ENCODE measurements around the gene ZNF609.
"Not testable (repeated sequence)": the region's sequence is repeated elsewhere in the genome, so short reads cannot be mapped to it uniquely, and the experiment has no call there.

Gene ZNF609

DNA sequence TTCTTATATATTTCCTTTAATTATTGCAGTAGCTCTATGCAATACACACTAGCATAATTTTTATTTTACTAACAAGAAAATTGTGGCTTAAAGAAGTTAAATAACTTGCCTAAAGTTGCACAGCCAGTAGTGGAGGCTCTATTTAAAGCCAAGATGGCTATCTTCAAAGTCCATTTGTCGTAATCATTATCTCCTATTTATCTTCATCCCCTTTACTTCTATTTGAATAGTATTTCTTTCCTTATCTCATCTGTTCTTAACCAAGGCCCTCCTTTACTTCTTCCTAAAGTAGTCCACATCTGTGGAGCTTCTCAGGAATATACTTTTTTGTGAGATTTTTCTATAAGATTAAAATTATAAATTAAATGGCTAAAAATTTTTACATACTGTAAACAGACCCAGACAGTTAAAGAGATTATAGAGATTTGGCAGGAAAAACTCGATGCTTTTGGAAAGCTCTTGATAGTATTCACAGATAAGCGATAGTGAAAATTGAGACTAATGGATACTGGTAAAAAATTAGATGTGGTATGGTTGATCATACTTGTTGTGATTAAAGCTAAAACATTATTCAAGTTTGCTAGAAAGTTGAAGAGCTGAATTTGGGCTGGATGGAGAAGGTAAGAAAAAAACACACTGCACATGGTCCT, 129.2 kb downstream of the ZNF609 start:
- no peak for DNase-seq

DNA sequence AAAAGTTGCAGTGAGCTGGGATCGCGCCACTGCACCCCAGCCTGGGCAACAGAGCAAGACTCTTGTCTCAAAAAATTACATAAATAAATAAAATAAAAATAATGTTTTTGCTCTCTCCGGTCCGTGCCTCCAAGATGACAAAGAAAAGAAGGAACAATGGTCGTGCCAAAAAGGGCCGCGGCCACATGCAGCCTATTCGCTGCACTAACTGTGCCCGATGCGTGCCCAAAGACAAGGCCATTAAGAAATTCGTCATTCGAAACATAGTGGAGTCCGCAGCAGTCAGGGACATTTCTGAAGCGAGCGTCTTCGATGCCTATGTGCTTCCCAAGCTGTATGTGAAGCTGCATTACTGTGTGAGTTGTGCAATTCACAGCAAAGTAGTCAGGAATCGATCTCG, 132.5 kb downstream of the ZNF609 start:
- not testable (repeated sequence) for DNase-seq

DNA sequence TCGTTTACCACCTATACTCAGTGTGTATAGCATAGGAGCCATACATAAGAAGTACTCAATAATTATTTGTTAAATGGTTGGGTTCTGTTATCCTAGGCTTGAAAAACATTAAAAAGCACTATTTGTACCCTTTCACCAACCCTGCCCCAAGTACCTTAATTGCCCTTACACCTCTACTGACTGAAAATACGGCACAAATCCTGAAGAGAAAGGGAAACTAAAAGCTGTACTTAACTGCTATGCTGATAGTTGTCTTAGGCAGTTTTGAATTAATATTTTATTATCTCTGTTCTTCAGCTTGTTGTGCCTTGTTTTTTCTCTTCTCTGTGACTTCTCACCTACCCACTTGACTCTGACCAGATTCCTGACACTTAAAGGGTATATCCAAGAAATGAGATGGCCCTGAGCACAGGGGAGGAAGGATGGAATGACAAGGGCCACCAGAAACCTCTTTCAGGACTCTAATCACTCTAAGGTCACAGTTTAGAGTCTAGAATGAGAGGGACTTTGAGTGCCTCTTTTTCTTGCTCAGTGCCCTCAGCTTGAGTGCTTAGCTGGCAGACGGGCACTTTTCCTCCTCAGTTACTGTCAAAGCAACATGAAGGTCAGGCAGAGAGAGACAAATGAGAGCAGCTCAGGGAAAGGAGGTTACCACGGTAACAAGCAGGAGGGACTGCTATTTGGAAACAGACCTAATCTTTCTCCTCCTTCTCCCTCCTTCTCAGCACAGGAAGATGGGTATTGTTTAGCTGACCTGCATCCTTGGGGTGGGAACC, 136.5 kb downstream of the ZNF609 start:
- peak; percentile 73 for DNase-seq

DNA sequence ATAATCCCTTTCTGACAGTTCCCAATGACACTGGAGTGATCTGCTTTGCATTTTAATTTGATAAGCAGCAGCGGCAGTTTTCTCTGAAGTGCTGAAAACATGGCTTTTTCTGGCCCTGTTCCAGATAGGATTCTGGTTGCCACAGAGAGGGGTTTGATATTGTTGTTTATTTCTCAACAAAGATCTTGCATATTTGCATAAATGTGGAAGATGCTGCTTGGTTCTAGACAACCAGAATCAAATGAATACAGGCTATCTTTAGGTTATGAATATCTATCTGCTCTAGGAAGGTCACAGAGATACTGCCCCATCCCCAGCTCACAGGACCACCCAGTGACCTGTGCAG, 137.1 kb downstream of the ZNF609 start:
- peak; percentile 73 for DNase-seq

DNA sequence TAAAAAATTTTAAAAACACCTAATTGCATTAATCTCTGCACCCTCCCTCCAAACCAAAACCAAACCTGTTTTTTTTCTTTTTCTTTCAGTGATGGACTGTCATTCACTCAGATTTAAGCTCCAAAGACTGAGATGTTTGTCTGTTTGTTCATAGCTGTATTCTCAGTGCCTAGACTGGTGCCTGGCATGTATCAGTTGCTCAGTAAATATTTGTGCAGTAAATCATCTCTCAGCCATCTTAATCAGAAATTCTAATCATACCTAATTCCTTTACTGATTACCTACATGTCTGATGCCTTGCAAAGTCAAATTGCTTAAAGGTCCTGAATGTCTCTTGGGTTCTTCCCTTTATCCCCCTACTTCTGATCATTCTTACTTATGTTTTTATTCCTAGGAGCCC, 138.8 kb downstream of the ZNF609 start:
- no peak for DNase-seq

DNA sequence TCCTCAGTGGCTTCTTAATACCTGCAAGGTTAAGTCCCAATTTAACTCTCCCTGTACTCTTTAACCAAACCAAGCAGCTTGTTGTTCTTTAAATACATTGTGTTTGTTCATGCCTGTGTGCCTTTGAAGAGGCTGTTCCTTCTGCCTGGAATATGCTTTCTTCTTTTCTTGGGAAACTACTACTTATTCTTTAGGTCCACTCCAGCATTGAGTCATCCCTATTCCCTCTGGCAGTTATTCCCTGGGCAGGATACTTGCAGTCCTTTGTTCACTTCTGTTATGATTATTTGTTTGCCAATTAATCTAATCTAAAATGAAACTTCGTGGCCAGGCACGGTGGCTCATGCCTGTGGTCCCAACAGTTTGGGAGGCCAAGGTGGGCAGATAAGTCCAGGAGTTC, 139.3 kb downstream of the ZNF609 start:
- no peak for DNase-seq

DNA sequence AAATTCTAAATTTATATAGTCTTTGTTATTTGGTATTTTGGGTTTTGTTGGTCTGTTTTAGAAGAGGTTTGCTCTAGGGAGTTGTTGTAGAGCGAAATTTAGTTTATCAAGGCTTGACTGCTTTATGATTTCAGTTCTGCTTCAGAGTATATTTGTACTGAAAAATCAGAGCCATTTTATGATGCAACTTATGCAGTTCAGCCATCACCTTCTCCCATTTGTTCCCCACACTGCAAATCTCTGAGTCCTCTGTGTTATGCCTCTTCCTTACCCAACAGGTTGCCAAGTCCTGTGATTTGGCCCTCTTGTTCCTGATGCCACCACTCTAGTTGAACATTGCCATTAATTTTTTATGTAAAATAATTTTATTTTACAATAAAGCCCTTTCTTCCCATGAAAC, 140.4 kb downstream of the ZNF609 start:
- no peak for DNase-seq

DNA sequence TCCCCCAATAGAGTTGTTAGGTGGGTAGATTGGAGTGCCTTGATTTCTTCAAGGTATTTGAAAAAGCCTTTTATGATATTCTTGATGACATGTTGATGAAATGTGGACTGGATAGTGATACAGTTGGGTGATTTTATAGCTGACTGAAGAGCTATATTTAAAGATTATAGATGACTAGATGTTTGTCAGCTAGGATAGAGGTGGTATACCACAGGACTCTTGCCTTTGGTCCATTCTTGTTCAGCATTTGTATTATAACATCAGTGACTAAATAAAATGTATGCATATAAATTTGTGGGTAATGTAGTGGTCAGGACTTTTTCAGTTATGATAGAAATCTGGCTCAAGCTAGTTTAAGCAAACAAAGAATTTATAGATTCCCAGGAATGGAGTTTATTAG, 143.9 kb downstream of the ZNF609 start:
- DNase-seq: no peak

DNA sequence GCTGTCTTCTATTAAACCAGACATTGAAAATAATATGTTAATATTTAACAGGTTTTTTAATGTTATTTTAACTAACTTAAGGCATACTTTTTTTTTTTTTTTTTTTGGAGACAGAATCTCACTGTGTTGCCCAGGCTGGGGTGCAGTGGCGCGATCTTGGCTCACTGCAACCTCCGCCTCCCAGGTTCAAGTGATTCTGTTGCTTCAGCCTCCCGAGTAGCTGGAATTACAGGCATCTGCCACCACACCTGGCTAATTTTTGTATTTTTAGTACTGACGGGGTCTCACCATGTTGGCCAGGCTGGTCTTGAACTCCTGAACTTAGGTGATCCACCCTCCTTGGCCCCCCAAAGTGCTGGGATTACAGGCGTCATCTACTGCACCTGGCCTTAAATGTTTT, 147.0 kb downstream of the ZNF609 start:
- DNase-seq: not testable (repeated sequence)

DNA sequence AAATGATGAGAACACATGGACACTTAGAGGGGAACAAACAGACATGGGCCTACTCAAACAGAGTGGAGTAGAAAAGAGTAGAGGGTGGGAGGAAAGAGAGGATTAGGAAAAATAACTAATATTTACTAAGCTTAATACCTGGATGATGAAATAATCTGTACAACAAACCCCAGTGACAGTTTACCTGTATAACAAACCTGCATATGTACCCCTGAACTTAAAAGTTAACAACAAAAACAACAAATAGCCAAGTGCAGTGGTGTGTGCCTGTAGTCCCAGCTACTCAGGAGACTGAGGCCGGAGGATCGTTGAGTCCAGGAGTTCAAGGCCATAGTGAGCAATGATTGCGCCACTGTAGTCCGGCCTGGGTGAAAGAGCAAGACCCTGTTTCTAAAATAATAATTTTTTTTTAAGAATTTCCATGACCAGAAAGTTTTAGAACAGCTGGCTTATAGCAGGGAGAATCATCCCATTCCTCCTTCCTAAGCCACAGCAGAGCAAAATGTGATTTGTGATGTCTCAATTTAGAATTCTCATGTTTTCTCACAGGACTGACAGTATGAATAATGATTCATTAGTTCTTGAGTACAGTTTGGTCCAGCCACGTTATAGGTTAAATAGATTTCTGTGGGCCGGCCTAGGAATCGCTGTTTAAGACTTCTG, 150.0 kb downstream of the ZNF609 start:
- DNase-seq: no peak

DNA sequence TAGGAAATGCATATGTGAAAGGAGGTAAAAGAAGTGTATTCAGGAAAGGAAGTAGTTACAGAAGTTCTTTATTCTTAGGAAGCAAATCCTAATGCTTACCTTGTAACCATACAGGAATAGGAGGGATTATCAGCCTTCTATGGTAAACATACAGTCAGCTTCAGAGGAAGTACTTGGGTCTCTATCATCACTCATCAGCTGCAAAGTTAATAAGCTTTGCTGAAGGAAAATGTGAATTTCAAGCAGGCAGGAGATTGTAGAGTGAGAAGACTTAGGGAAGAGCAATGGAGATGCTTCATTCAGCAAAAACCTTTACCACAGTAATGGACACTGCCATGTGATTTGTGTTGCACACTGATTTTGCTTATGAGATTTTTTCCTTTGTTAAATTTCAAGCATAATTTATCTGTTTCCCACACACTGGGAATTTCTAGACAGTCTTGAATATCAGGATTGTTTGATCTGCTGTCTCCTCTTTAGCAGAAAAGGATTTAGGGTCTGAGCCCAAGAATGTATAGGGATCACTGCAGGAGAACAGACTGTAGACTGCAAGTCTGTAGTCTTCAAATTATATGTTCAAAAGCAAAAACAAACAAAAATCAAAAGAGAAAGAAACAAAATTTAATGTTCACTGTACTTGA, 150.8 kb downstream of the ZNF609 start:
- no peak for DNase-seq

DNA sequence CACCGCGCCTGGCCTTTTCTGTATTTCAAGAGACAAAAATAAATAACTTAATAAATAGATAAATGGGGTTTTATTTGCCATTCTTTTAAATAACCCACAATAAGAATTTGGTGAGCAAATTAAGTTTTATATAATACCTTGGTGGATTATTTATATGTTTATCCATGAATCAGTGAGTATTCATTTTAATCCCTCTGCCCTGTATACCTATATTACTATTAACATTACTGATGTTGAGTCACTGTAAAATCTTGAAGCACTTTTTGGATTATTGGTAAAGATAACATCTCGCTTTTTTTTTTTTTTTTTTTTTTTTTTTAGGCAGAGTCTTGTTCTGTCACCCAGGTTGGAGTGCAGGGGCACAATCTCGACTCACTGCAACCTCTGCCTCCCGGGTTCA, 154.1 kb downstream of the ZNF609 start:
- DNase-seq: no peak

DNA sequence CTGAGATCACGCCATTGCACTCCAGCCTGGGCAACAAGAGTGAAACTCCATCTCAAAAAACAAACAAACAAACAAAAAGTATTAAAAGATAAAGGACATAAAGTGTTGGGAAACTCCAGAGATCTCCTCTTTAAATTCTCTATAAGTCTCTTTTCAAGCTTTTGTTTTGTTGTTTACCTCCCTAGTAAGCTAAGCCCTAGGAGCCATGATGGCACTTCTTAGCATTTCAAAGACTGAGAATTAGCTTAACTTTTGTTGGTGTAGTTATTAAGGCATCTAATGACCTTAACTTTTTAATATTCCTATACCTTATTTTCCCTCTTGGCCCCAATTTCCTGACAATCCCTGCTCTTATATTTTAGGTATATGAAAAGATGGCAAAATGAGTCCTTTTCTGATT, 157.3 kb downstream of the ZNF609 start:
- no peak for DNase-seq

DNA sequence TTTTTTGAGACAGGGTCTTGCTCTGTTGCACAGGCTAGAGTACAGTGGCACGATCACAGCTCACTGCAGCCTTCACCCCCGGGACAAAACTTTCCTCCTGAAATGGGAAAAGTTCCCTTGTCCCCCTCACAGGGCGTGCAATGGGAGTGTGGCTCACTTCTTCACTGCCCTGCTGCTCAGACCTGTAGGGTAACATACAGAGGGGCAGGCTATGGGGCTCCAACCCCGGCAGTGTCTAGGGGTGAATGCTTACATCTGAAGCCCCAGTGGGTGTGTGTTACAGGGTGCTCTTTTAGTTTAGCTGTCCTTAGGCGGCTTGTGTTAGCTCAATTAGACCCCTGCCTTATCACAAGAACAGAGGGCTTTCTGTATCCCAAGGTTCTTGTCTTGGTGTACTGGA, 157.8 kb downstream of the ZNF609 start:
- DNase-seq: no peak

DNA sequence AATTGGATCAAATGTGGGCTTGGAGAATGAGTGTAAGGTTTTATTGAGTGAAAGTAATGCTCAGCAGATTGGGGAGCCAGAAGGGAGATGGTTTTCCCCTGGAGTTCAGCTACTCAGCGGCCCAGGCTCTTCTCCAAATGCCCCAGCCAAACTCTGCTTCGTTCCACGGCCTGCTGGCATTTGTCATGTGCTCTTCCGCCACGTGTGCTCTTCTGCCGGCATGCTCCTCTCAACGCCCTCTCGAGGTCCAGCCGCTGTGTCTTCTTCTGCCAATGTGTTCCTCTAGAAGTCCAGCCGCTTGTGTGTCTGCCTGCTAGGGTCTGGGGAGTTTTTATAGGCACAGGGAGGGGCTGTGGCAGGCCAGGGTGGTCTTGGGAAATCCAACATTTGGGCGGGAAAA, 158.2 kb downstream of the ZNF609 start:
- no peak for DNase-seq

DNA sequence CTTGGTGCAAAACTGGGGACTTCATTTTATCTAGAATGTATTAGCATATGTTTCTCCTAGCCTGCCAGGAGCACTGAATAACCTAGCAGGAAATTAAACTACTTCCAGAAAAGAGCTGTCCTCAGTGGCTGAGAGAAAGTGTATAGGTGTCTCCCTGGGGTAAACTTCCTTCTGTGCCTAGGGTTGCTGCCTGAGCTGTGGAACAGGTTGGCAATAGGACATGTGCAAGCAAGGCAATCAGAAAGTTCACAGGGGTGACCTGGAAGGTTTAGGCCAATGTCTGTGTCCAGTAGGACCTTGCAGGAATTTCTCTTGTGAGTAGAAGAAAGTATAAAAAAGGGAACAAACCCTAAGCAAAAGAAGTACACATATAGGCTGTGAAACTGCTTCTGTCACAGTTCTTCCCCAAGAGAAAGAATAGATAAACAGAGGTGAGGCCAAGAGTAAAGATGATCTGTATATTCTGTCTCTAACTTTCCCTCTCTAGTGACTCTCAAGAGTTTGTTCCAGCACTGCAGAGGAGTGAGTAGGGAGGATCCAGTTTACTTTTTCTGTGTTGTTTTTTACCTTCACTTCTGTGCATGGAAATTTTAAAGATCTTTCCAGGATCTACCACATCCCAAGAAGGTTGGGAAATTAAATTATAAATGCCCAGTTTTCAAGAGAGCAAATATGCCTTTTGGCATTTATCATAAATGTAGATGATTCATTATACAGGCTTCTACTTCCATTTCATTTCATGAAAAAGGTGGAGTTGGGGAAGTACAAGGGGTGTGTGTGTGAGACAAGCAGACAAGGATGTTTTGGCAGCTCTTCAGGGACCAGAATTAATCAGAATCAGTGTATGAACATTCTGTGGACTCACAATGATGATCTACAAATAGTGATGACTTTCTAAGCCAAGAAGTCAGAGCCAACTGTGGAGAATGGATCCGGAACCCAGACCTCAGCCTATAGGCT, 159.8 kb downstream of the ZNF609 start:
- no peak for DNase-seq

DNA sequence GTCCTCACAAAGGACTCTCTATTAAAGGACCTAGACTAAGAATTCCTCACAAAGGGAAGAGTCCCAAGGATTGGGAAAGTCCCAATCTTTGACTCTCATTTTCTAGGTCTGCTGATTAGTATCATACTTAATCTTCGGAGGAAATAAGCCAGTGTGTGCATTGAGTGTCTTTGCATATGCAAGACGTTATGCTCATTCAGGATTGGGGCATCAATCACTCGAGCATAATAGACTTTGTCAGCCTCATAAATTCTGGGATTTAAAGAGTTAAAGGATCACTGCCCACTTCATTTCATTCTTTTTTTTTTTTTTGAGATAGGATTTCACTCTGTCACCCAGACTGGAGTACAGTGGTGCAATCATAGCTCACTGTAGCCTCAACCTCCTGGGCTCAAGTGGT, 160.7 kb downstream of the ZNF609 start:
- no peak for DNase-seq

DNA sequence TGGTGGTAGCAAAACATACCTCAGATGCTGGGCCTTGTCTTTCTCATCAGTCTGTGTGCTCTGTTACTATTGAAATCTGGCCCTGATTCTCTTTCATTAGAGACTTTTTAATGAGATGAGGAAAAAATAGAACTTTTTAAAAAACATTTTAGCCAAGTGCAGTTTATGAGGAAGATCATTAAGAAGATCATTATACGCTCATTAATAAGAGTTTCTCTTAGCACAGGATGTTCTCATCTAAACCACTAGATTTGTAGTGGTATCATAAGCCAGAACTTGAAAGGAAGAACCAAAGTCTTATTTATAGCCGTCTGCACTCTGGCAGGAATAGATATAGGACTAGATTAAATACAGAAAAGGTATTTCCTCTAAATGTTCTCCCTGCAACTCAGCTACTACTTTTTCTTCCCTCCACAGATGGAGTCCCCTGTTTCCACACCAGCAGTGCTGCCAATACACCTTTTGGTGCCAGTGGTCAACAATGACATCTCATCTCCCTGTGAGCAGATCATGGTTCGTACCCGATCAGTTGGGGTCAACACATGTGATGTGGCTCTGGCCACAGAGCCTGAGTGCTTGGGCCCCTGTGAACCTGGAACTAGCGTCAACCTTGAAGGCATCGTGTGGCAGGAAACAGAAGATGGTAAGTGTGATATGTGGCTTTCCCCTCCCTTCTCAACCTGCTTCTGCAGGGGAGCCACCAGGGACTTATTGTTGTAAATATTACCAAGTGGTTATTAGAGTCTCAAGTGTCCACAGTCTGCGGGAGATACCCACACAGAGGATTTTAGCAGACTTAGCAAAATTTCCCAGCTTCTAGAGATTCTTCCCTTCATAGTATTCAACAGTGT, 162.3 kb downstream of the ZNF609 start:
- no peak for DNase-seq

DNA sequence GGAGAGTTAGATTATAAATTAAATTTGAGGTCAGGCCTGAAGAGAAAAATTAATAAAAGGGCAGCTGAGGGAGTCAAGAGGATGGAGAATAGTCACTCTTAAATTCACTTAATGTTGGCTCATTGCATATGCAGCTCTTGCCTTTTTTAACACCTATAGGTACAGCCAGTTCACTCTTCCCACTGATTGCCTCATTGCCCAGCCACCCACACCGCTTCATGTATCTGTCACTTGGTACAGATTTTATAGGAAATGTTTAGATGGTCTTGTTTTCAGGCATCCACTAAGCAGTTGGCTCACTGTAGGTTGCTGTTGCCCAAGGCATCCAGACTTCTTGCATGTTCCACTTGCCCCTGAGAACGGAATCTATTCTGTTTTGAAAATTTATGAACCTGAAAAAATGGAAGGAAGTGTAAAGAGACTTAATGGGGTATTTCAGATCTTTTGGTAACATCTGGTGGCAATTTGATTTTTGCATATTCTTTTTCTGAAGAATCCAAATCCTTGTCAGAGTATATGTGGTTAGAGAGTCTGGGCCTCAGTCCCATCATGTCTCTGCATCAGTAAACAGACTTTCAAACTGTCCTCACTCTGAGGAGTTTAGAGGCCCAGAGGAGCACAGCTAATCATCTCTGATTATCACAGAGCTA, 163.1 kb downstream of the ZNF609 start:
- DNase-seq: no peak

DNA sequence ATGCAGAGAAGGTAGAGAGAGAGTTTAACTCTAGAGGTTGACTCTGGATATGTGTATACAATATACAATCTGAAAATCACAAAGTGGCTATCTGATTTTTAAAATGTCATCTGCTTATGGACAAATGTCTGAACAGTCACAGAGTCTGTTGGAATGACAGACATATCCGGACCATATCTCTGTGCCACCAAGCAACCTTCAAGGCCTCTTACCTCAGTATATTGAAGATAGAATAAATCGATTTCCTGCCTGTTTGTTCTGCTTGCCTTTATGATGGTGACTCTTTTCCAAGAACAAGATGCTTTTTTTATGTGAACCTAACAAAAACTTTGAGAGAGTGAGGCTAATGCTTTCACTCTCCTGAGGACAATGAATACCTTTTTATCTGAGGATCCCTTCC, 163.9 kb downstream of the ZNF609 start:
- no peak for DNase-seq

DNA sequence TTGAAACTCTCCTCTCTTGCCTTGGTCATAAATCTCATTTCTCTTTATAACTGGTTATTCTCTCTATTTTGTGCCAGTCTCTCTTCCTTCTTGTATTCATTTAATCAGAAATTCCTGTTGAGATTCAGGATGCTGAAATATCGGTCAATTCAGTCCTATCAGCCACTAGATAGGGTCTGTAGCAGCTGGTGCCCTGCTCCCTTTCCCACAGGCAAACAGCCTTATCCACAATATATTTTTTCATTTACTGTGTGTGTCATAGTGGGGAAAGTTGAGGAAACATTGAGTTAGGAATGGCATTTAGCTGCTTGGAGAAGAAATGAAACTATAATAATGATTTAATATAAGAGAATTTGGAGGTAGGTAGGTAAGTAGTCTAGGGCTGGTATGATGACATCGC, 168.7 kb downstream of the ZNF609 start:
- no peak for DNase-seq
